Memory B cell (primary cell): ENCODE results near the gene RPS16.

Source experiments
- ATAC-seq: fragments of 150-1000 bp; cut with Tn5 transposase; 2 replicates; pipeline ENCODE4 v1.10.0; 2021; ENCODE audit warnings: low read depth, mild to moderate bottlenecking, moderate library complexity
- DNase-seq, 2 donors: peaks; one replicate each; pipeline ENCODE4 v3.0.0; 2022; ENCODE audit warnings: low spot score in 2 of 2
- H3K27ac Mint-ChIP-seq: one replicate; pipeline ENCODE4 v1.8.0; 2022; ENCODE audit warnings: mild to moderate bottlenecking, moderate library complexity, mixed read lengths
- H3K27me3 Mint-ChIP-seq: one replicate; pipeline ENCODE4 v1.8.0; 2022; ENCODE audit warnings: mixed read lengths
- H3K36me3 Mint-ChIP-seq: one replicate; pipeline ENCODE4 v1.8.0; 2022; ENCODE audit warnings: mild to moderate bottlenecking, mixed read lengths
- H3K4me1 Mint-ChIP-seq: one replicate; pipeline ENCODE4 v1.8.0; 2022; ENCODE audit warnings: mixed read lengths
- H3K4me3 Mint-ChIP-seq: one replicate; pipeline ENCODE4 v1.8.0; 2022; ENCODE audit warnings: mild to moderate bottlenecking, moderate library complexity, mixed read lengths
- H3K9me3 Mint-ChIP-seq: one replicate; pipeline ENCODE4 v1.8.0; 2022; ENCODE audit warnings: mixed read lengths

Gene RPS16

DNA sequence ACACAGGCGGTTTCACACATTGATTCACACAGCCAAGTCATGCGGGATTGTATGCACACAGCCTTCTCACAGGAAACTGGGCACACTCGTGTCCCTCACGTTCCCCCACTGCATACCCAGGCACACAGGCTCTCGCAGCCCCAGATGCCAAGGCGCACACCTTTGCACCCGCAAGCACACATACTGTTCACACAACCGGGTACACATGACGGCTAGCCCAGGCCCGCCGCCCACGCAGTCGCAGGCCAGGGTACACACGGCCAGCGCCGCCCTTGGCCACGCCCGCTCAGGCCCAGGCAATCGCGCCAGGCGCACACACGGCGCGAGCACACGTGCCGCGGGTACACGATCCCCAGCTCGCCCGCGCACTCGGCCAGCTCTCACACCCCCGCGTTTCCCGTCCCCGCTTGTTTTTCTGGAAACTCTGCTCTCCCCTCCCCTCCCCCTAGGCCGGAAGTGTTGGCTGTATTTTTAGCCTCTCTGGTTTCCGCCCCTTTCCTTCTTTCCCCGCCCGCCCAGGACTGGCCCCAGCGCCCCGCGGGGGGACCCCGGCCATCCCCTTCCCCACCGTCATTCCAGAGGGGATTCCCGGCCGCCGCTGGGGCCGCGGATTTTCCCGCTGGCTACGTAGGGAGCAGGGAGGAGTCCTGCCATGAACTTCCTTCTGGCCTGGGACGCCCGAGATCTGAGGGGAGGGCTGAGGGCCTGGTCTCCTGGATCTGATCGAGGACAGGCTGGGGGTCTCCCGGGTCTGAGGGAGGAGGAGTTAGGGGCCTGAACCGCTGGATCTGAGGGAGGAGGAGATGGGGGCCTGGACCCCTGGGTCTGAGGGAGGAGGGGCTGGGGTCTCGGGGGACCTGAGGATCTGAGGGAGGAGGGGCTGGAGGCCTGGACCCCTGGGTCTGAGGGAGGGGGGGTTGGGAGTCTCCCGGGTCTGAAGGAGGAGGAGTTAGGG lies 33.1 kb downstream of the RPS16 start:
- DNase-seq: peak; percentile 81 to 87
- H3K4me1 Mint-ChIP-seq: peaks cover 49% of the 10 kb centered on the region
- ATAC-seq: peak; percentile 12
- no peaks in the 10 kb centered on the region for H3K27me3 Mint-ChIP-seq
- H3K27ac Mint-ChIP-seq: peak overlapping the region; percentile 96
- H3K36me3 Mint-ChIP-seq: peaks cover 7% of the 10 kb centered on the region
- H3K9me3 Mint-ChIP-seq: no peaks in the 10 kb centered on the region
- H3K4me3 Mint-ChIP-seq: peak overlapping the region; percentile 96

DNA sequence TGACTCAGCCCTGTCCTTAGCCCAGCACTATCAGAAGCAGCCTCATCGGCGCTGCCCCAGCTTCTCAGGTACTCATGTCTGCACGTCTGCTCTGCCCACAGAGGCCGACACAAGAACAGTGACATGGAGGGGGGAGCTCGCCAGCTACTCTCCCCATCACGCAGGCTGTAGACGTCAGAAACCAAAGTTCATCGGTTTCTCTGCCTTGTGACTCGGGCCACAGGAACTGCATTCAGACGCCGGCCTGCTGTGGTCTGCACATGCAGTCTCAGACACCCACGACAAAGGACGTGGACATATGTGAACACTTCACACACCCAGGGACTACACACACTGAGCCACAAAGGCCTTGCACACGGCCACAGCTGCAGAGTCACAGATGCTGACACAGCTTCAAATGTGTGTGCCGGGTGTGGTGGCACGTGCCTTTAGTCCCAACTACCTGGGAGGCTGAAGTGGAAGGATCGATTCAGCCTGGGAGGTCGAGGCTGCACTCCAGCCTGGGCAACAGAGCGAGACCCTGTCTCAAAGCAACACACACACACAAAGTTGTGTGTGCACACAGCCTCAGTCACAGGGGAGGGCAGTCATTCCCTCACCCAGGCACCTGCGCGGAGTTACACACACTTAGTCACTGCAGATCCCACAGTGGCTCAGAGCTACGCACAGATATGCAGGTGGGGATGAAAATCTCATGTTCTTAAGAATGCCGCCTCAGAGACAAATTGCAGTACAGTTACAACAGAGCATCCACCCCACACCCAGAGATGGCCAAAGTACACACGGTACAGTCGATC lies 34.0 kb downstream of the RPS16 start:
- ATAC-seq: peak; percentile 21
- H3K27me3 Mint-ChIP-seq: no peaks in the 10 kb centered on the region
- no peaks in the 10 kb centered on the region for H3K9me3 Mint-ChIP-seq
- H3K4me1 Mint-ChIP-seq: peaks cover 51% of the 10 kb centered on the region
- H3K36me3 Mint-ChIP-seq: peaks cover 4% of the 10 kb centered on the region
- peak overlapping the region; percentile 96 for H3K4me3 Mint-ChIP-seq
- H3K27ac Mint-ChIP-seq: peak overlapping the region; percentile 96
- DNase-seq: peak; percentile 64 to 65

DNA sequence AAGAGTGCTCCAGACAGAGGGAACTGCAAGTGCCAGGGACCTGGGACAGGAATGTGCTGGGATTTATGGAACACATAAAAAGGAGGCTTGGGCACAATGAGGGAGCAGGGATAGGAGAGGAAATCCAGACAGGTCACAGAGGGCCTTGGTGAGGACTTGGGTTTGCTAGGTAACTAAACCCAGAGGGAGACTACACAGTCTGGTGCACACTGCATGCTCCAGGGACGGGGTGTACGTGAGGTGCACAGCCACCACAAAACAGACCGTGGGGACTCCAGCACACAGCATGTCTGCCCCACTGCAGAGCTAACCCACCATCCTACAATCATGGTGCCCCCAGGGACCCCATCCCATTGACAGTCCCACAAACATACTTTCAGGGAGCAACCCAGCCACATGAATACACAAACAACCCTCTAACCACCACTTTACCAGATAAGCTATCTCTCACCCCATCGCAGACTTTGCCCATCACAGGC lies 34.6 kb downstream of the RPS16 start:
- Mint-ChIP-seq H3K4me1 (peaks cover 48% of the 10 kb centered on the region), H3K27me3 (no peaks in the 10 kb centered on the region), H3K27ac (peak overlapping the region; percentile 96), H3K9me3 (no peaks in the 10 kb centered on the region), H3K36me3 (peaks cover 4% of the 10 kb centered on the region), H3K4me3 (peak overlapping the region; percentile 96)
- DNase-seq: peak in 1 of 2 donors; percentile 36
- no peak for ATAC-seq

DNA sequence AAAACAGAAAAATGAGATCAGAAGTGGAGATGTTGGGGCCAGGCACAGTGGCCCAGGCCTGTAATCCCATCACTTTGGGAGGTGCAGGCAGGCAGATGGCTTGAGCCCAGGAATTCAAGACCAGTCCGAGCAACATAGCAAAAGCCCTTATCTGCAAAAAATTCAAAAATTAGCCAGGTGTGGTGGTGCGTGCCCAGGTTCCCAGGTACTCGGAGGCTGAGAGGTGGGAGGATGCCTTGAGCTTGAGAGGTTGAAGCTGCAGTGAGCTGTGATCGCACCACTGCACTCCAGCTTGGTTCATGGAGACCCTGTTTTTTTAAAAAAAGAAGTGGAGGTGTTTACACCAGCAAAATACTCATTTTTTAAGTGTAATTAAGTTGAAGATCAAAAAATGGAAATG lies 35.7 kb downstream of the RPS16 start:
- DNase-seq (no peak), ATAC-seq (no peak)
- peaks cover 11% of the 10 kb centered on the region for H3K36me3 Mint-ChIP-seq
- no peaks in the 10 kb centered on the region for H3K27me3 Mint-ChIP-seq
- H3K27ac Mint-ChIP-seq: peak overlapping the region; percentile 96
- peak overlapping the region; percentile 33 for H3K4me3 Mint-ChIP-seq
- H3K4me1 Mint-ChIP-seq: peaks cover 46% of the 10 kb centered on the region
- no peaks in the 10 kb centered on the region for H3K9me3 Mint-ChIP-seq

DNA sequence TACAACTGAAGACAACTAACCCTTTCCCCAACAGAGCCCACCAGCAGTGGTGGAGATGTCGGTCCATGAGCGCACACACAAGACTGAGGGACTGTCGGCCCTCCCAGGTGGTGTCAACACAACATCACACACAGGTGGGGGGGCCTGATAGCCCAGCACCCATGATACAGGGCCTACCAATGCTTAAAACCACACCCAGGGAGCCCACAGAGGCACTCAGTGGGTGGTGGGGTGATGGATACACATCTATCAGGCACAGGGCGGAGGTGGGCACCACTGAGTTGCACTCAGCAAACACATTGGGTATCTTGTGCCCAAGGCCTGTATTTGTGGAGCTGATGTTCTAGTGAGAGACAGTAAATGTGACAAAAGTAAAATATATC lies 36.1 kb downstream of the RPS16 start:
- peak overlapping the region; percentile 33 for H3K4me3 Mint-ChIP-seq
- no peak for DNase-seq
- no peaks in the 10 kb centered on the region for H3K27me3 Mint-ChIP-seq
- peaks cover 45% of the 10 kb centered on the region for H3K4me1 Mint-ChIP-seq
- H3K36me3 Mint-ChIP-seq: peaks cover 13% of the 10 kb centered on the region
- ATAC-seq: no peak
- H3K27ac Mint-ChIP-seq: peak overlapping the region; percentile 96
- H3K9me3 Mint-ChIP-seq: no peaks in the 10 kb centered on the region

DNA sequence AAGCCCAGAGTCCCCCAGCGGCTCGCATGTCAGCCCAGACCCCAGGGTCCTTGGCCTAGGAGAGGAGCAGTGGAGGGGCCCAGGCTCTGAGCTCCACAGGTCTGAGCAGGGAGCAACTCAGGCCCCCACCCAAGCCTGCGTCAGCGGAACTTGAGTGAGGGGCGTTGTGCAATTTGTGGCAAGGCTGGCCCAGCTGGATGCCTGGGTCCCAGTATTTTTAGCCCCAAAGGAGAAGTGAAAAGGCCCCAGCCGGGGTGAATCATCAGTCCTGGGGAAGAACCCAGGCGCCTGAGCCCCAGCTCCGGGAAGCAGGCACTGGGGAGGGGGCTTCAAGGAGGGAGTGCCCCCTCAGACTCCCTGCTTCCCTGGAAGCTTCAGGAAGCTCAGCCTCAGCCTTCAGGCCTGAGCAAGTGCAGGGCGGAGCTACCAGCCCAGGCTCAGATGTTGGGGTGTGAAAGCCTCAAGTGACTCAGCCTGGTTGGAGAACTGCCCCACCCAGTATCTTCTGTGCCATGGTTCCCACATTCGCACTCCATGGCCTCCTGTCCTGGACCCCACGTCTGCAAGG lies 37.4 kb downstream of the RPS16 start:
- ATAC-seq (no peak), DNase-seq (peak in 1 of 2 donors; percentile 30)
- no peaks in the 10 kb centered on the region for H3K9me3 Mint-ChIP-seq
- H3K36me3 Mint-ChIP-seq: peaks cover 17% of the 10 kb centered on the region
- peaks cover 44% of the 10 kb centered on the region for H3K4me1 Mint-ChIP-seq
- H3K27ac Mint-ChIP-seq: peak overlapping the region; percentile 96
- H3K4me3 Mint-ChIP-seq: peak overlapping the region; percentile 61
- no peaks in the 10 kb centered on the region for H3K27me3 Mint-ChIP-seq

DNA sequence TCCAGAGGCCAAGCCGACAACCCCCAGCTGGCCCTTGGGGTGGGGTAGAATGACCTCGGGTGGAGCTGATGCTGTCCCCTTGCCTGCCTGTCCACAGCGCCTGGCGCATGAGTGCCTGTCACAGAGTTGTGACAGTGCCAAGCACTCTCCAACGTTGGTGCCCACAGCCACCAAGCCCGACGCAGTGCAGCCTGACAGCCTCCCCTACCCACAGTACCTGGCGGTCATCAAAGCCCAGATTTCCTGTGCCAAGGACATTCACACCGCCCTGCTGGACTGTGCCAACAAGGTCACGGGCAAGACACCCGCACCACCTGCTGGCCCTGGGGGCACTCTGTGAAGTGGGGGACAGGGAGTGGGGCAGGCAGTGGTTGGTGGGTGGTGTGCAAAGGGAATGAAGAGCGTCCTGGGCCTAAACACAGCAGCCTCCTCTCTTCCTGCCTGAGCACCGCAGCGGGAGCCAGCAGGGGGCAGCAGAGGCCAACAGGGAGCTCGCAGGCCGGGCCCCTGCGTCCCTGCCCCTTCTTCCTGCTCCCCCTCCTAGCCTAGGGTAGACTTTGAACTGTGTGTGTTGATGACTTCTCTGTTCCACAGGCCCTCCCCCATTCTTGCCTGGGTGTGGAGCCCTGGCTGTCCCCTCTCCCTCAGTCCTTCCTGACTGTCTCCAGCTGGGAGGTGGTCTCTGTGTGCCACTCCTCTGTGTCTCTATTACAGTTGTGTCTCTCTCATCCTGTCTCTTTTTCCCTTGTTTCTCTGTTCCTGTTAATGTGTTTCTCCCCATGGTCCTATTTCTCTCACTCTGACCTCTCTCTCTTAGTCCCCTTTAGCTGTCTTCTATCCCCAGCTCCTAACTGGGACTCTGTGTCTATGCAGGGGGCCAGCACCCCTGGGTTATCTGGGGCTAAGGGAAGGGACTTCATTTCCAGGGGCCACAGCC lies 38.1 kb downstream of the RPS16 start:
- H3K27ac Mint-ChIP-seq: peak overlapping the region; percentile 90
- peaks cover 17% of the 10 kb centered on the region for H3K36me3 Mint-ChIP-seq
- peak overlapping the region; percentile 61 for H3K4me3 Mint-ChIP-seq
- peak; percentile 95 for DNase-seq
- no peaks in the 10 kb centered on the region for H3K27me3 Mint-ChIP-seq
- ATAC-seq: peak; percentile 60
- H3K9me3 Mint-ChIP-seq: no peaks in the 10 kb centered on the region
- peaks cover 41% of the 10 kb centered on the region for H3K4me1 Mint-ChIP-seq

DNA sequence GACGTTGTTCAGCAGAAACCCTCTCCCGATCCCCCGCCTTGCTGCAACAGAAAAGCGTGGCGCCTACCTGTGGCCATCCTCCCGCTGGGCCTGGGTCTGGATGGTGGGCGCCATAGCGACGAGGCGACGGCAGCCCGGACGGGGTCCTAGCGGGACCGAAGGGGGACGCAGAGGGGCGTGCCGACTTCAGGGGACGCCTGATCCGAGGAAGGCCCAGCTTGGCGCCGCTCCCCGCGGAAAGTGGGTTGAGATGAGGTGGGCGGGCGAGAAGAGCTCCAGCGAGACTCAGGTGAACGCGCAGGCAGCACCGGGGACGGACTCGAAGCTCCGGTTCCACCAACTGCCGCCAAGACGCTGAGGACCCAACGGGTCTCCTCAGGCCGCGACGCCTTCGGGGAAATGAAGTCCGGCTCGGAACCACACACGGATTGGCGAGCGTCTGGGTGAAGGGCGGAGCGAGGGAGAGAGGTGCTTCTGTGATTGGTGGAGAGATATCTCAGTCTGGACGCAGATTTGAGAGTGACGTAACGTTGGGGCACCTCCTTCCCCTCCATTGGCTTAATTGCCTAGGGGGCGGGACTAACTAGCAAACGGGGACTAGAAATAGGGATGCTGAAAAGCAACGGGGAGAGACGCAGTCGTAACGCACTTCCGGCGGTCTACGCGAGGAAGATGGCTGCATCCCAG lies 44.9 kb downstream of the RPS16 start, which contains the start of the genes MED29 and PAF1:
Gene MED29 (plus strand): TSS at position 628 of the 687 bp plus-strand sequence. CDS start 45 bp downstream, at position 673.
Gene PAF1 (minus strand): TSS at position 356 of the 687 bp plus-strand sequence. CDS start 242 bp downstream, at position 114.
- Mint-ChIP-seq H3K27ac (peak within 1 kb of the TSS; percentile 98), H3K4me1 (peaks cover 22% of the 10 kb centered on the region), H3K4me3 (peak within 1 kb of the TSS; percentile 96), H3K9me3 (no peaks in the 10 kb centered on the region), H3K27me3 (no peaks in the 10 kb centered on the region), H3K36me3 (peaks cover 27% of the 10 kb centered on the region)
- DNase-seq (peak; percentile 85 to 95), ATAC-seq (peak; percentile 88)

DNA sequence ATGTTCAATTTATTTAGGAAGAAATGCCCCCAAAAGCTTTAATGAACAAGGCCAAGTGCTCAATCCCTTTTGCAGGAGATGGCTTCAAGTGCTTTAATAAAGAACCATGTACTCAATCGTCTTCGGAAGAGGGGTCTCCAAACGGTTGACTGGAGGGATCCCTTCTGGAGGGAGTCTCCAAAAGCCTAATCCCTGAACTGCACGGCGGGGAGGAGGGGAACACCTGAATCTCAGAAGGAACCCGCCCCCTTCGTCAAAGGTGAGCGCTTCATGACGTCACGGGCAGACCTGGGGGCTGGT lies 45.3 kb downstream of the RPS16 start:
- ATAC-seq (no peak), DNase-seq (no peak)
- Mint-ChIP-seq H3K27ac (peak overlapping the region; percentile 98), H3K9me3 (no peaks in the 10 kb centered on the region), H3K4me1 (peaks cover 20% of the 10 kb centered on the region), H3K27me3 (no peaks in the 10 kb centered on the region), H3K36me3 (peaks cover 24% of the 10 kb centered on the region), H3K4me3 (peak overlapping the region; percentile 96)

DNA sequence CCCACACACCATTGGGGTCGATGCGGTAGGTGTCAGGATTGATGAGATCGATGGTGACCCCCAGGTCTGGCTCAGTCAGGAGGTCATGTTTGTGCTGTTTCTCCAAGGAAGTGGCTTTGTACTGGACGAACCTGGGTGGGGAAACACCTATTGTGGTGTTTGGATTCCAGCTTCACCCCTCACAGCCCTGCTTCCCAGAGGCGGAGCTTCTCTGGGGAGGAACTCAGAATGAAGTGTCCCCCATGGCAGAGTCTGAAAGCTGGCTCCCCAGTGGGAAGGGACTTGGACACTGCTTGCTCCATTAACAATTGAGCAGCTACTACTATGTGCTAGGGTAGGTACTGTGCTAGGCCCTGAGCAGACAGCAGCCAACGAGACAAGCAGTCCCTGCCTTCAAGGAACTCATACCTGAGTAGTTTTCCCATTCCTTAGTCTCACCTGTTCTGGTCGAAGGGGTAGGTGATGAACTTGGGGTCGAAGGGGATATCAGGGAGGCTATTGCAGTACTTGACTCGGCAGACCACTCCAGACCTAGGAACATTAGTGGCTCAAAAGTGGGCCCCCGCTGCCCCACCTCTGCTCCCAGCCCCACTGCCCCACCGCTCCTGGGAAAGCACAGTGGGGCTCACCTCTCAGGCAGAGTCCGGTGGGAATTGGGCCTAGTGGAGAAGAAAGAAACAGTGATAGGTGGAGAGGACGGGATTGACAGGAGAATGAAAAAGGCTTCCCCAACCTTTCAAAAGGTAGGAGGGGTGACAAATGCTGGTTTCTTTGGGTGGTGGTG lies 45.9 kb downstream of the RPS16 start:
- Mint-ChIP-seq H3K27ac (peak overlapping the region; percentile 98), H3K4me1 (peaks cover 23% of the 10 kb centered on the region), H3K4me3 (peak overlapping the region; percentile 96), H3K27me3 (no peaks in the 10 kb centered on the region), H3K9me3 (no peaks in the 10 kb centered on the region), H3K36me3 (peaks cover 21% of the 10 kb centered on the region)
- ATAC-seq (no peak), DNase-seq (no peak)

DNA sequence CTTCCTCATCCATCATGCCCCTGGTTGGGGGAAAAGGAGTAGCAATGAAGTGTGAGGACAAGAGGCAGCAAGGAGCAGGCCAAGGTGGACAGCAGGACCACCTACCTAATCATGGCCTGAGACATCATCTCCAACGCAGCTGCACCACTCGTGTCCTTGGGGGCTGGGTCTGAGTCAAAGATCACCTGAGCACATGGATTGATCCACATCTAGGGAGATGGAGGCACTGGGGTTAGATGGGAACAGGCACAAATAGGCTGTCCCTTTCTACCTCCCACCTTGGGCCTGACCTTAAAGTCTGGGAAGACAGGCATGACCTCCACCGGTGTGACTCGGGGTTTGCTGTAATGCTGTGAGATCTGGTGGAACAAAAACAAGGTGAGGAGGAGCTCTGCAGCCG lies 47.1 kb downstream of the RPS16 start:
- peaks cover 21% of the 10 kb centered on the region for H3K36me3 Mint-ChIP-seq
- H3K4me1 Mint-ChIP-seq: peaks cover 21% of the 10 kb centered on the region
- DNase-seq (no peak), ATAC-seq (no peak)
- H3K9me3 Mint-ChIP-seq: no peaks in the 10 kb centered on the region
- no peak overlapping the region for H3K4me3 Mint-ChIP-seq
- H3K27me3 Mint-ChIP-seq: no peaks in the 10 kb centered on the region
- H3K27ac Mint-ChIP-seq: peak overlapping the region; percentile 98

DNA sequence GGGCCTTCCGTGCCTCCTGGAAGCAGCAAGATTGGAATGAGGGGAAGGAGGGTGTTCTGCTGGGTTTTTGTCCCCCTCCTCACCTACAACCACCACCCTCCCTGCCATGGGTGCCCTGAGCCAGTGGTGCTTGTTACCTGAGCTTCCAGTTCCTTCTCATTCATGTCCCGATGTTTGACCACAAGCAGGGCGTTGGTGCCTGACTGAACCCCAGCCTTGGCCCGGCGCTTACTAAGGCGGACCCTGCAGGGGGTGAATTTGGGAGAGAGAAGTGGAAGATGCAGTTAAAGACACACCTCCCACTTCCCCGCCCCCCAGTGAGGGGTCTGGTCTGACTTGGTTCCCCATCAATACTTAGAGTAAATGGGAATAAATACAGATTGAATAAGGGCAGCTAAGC lies 49.2 kb downstream of the RPS16 start:
- Mint-ChIP-seq H3K4me1 (peaks cover 17% of the 10 kb centered on the region), H3K4me3 (no peak overlapping the region), H3K36me3 (peaks cover 23% of the 10 kb centered on the region), H3K9me3 (no peaks in the 10 kb centered on the region), H3K27me3 (no peaks in the 10 kb centered on the region), H3K27ac (peak overlapping the region; percentile 17)
- ATAC-seq (no peak), DNase-seq (no peak)
